ENCODE results near the gene THBS2.

- TF ChIP-seq CTCF (IDR thresholded peaks at IDR 0.05), result no peak
- TF ChIP-seq POLR2A (IDR thresholded peaks at IDR 0.05), result no peak
These were observed 58.9 kb downstream of the THBS2 start for GRCh38 chr6:169194737-169195136.

All from thyroid gland (tissue), 4 donors.